ENCODE measurements around the gene PRX. TPM values are rescaled to one million over a fixed set of nuclear protein-coding genes. Genes with fewer than 3 reads are reported as not detected.

The PRX gene
- total and polyA plus RNA-seq, 8 donors, result 1.4 to 3.7 (median 2.6) TPM

- 89 to 92% methylated on average over 12 of the region's 12 CpGs for WGBS, 2 donors
- Histone ChIP-seq H3K4me3 (no peak overlapping the region), H3K27ac (no peak overlapping the region), H3K4me1 (no peaks in the 10 kb centered on the region), H3K36me3 (peaks cover 0 to 25% (median 7%) of the 10 kb centered on the region in 3 donors), H3K27me3 (no peaks in the 10 kb centered on the region), H3K9me3 (no peaks in the 10 kb centered on the region)
- ATAC-seq (no peak), DNase-seq (no peak), FAIRE-seq (no peak)
- TF ChIP-seq CTCF (IDR thresholded peaks at IDR 0.05), result no peak
- intact Hi-C loops (cut with DNase I), result no loop called here
Observed at GRCh38 chr19:40369797-40370196, 43.4 kb downstream of the PRX start.

DNA sequence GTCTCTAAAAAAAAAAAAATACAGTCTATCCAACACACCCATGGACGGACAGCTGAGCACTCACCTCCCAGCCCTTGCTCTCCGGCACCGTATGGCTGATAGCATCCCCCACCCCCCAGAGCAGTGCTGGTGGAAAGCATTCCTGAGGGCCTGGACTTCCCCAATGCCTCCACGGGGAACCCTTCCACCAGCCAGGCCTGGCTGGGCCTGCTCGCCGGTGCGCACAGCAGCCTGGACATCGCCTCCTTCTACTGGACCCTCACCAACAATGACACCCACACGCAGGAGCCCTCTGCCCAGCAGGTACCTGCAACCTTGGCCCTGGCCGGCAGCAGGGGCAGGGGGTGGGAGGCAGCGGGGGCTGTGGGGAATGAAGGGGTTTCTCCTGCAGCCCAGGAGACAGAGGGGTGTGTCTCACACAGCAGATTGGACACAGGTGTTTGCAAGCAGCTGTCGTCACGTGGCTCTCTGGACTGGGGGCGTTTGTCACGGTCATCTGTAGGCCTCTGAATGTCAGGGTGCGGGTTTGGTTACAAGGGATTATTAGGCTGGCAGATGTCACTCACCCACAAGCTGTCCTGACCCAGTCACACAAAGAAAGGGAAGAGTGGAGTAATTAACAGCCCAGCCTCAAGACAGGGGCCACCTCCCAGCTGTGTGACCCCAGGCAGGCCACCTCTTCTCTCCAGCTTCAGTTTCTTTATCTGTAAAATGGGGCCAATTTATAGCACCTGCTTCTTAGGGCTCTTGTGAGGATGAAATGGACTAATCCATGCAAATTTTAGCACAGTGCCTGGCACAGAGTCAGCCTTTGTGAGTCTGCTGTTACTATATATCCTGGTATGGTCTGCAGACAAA lies 45.4 kb downstream of the PRX start:
- no peak for DNase-seq
- WGBS, 2 donors, result 87 to 92% methylated on average over 16 of the region's 16 CpGs
- no peaks in the 10 kb centered on the region for H3K4me1 ChIP-seq
- no peak overlapping the region for H3K27ac ChIP-seq
- TF ChIP-seq CTCF (IDR thresholded peaks at IDR 0.05), result no peak
- intact Hi-C loops (cut with DNase I), result no loop called here
- peaks cover 0 to 15% (median 0%) of the 10 kb centered on the region in 3 donors for H3K36me3 ChIP-seq
- no peak for FAIRE-seq
- no peaks in the 10 kb centered on the region for H3K27me3 ChIP-seq
- ATAC-seq, result no peak
- no peaks in the 10 kb centered on the region for H3K9me3 ChIP-seq
- H3K4me3 ChIP-seq, result no peak overlapping the region

DNA sequence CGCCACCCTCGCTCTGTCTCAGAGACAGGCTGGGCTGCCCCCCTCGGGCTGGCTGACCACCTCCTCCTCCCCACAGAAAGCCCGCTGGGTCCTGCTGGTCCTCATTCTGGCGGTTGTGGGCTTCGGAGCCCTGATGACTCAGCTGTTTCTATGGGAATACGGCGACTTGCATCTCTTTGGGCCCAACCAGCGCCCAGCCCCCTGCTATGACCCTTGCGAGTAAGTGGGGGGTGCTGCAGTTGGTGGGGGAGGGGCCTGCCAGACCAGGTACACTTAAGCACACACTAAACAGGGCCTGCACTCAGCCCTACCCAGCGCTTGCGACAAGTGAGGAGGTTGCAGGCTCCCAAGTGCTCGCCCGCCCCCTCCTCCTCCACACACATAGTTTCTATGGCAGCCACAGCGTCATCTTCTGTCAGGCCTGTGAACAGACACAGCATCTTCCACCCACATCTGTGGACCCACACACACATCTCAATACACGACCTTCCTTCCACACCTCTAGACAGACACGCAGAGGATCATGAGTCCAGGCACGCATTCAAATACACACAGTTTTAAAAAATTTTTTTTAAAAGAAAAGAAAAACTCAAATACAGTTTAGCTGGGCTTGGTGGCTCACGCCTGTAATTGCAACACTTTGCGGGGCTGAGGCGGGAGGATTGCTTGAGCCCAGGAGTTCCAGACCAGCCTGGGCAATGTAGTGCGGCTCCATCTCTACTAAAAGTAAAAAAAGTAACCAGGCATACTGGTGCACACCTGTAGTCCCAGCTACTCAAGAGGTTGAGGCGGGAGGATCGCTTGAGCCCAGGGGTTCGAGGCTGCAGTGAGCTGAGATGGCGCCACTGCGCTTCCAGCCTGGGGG lies 46.2 kb downstream of the PRX start:
- intact Hi-C loops (cut with DNase I), result no loop called here
- no peak overlapping the region for H3K4me3 ChIP-seq
- H3K36me3 ChIP-seq, result peaks cover 0 to 15% (median 0%) of the 10 kb centered on the region in 3 donors
- H3K9me3 ChIP-seq, result no peaks in the 10 kb centered on the region
- DNase-seq (no peak), FAIRE-seq (no peak), ATAC-seq (peak in 2 of 4 donors; percentile 6 to 32)
- H3K27ac ChIP-seq, result no peak overlapping the region
- no peaks in the 10 kb centered on the region for H3K4me1 ChIP-seq
- WGBS, 2 donors, result 88 to 91% methylated on average over 27 of the region's 27 CpGs
- TF ChIP-seq CTCF (IDR thresholded peaks at IDR 0.05), result no peak
- H3K27me3 ChIP-seq, result no peaks in the 10 kb centered on the region

- Histone ChIP-seq H3K27ac (no peak overlapping the region), H3K36me3 (peaks cover 0 to 15% (median 0%) of the 10 kb centered on the region in 3 donors)
Observed at GRCh38 chr19:40365613-40366401, 47.4 kb downstream of the PRX start.

More at GRCh38 chr19:40365613-40366401, 47.4 kb downstream of the PRX start:
- peak overlapping the region in 1 of 4 donors; percentile 22 for H3K4me3 ChIP-seq
- WGBS, 2 donors, result 53 to 60% methylated on average over 28 of the region's 28 CpGs
- no peaks in the 10 kb centered on the region for H3K4me1 ChIP-seq
- H3K27me3 ChIP-seq, result no peaks in the 10 kb centered on the region
- FAIRE-seq, result no peak
- no peaks in the 10 kb centered on the region for H3K9me3 ChIP-seq
- peak in 4 of 6 donors; percentile 16 to 75 (median 46) for DNase-seq
- ATAC-seq, result peak in 3 of 4 donors; percentile 71 to 88 (median 85)
- intact Hi-C loops (cut with DNase I), result no loop called here
- TF ChIP-seq CTCF (IDR thresholded peaks at IDR 0.05), result no peak
